ENCODE measurements around the gene ZNF362. TPM values are rescaled to one million over a fixed set of nuclear protein-coding genes. Genes with fewer than 3 reads are reported as not detected.

Gene ZNF362
- total RNA-seq, 1 experiment from 2014 or later, result 11.1 TPM

- TF ChIP-seq ZBTB33 (IDR thresholded peaks at IDR 0.05; ENCODE audit: extremely low read depth, insufficient replicate concordance, low read length), result no peak
Observed at GRCh38 chr1:33330906-33331305, 74.6 kb downstream of the ZNF362 start (continued).

GRCh38 chr1:33331444-33332356 lies 75.4 kb downstream of the ZNF362 start:
- DNase-seq (ENCODE audit: low read depth, low spot score), result no peak
- Histone ChIP-seq H3K4me1 (ENCODE audit: control insufficient read depth in 1 of 2, insufficient read depth in 2 of 2, low read length in 2 of 2) (no peaks in the 10 kb centered on the region), H3K9me3 (ENCODE audit: control insufficient read depth in 1 of 2, insufficient read depth in 1 of 2, low read depth in 1 of 2, low read length in 2 of 2) (no peaks in the 10 kb centered on the region), H3K4me3 (replicated peaks in 1 of 2; ENCODE audit: low read depth in 1 of 2, low read length in 2 of 2) (no peak overlapping the region), H4K20me1 (ENCODE audit: insufficient read depth) (peaks cover 3% of the 10 kb centered on the region; the same call in 1 of the 2 replicates), H2AFZ (ENCODE audit: low read depth, low read length, poor library complexity, severe bottlenecking) (no peak overlapping the region), H3K36me3 (ENCODE audit: control insufficient read depth in 1 of 2, insufficient read depth in 2 of 2, low read length in 2 of 2) (peaks cover 81 to 82% of the 10 kb centered on the region in 2 experiments), H3K4me2 (ENCODE audit: low read length) (no peak overlapping the region), H3K27ac (ENCODE audit: low read depth, low read length) (no peak overlapping the region), H3K79me2 (ENCODE audit: insufficient read depth, low read length) (peaks cover 58% of the 10 kb centered on the region), H3K9me2 (ENCODE audit: insufficient read depth) (no peaks in the 10 kb centered on the region), H3K27me3 (ENCODE audit: insufficient read depth, low read length) (no peaks in the 10 kb centered on the region), H3K9ac (ENCODE audit: low read length) (no peak overlapping the region)
- ChIA-PET CTCF (no interaction called here), RAD21 (ENCODE audit: low non-redundant PET in 1 of 2, low total read pairs in 2 of 2, uncharacterized antibody in 2 of 2, unreplicated experiment in 2 of 2) (no interaction called here), POLR2A (no interaction called here)
- intact Hi-C loops (cut with micrococcal nuclease), result no loop called here
- no TSS peak for BruUV-seq (replicated peaks)
- ATAC-seq, result no peak
- no peak for TF ChIP-seq EGR1 (IDR thresholded peaks at IDR 0.05; ENCODE audit: low read depth)
- TF ChIP-seq CTCF (IDR thresholded peaks at IDR 0.05 in 2 of 3, conservative IDR thresholded peaks at IDR 0.05 in 1 of 3; ENCODE audit: borderline replicate concordance in 1 of 3, insufficient read depth in 1 of 3, low read depth in 2 of 3, low read length in 2 of 3), result no peak
- TF ChIP-seq ELF1 (IDR thresholded peaks at IDR 0.05; ENCODE audit: borderline replicate concordance, low read depth), result no peak
- no peak for TF ChIP-seq POLR2AphosphoS5 (IDR thresholded peaks at IDR 0.05; ENCODE audit: low read depth, low read length)
- no peak for TF ChIP-seq ZNF274 (IDR thresholded peaks at IDR 0.05; ENCODE audit: low read depth, low read length)
- no peak for TF ChIP-seq POLR2A (IDR thresholded peaks at IDR 0.05; ENCODE audit: borderline replicate concordance, extremely low read depth, insufficient read depth, insufficient read length)
- TF ChIP-seq EZH2 (IDR thresholded peaks at IDR 0.05), result no peak
- no peak for TF ChIP-seq SRF (IDR thresholded peaks at IDR 0.05; ENCODE audit: low read depth)
- TF ChIP-seq TCF7L2 (IDR thresholded peaks at IDR 0.05; ENCODE audit: borderline replicate concordance, extremely low read depth, insufficient read depth, insufficient read length), result no peak
- TF ChIP-seq FOSL1 (IDR thresholded peaks at IDR 0.05; ENCODE audit: low read depth), result no peak
- no peak for TF ChIP-seq MAX (IDR thresholded peaks at IDR 0.05)
- no peak for TF ChIP-seq REST (IDR thresholded peaks at IDR 0.05; ENCODE audit: low read depth)
- TF ChIP-seq RAD21 (IDR thresholded peaks at IDR 0.05; ENCODE audit: low read depth), result no peak
- TF ChIP-seq SP1 (IDR thresholded peaks at IDR 0.05; ENCODE audit: low read depth), result no peak
- no peak for TF ChIP-seq CEBPB (IDR thresholded peaks at IDR 0.05; ENCODE audit: low read depth)

Measured in HCT116 (cell line).